ENCODE data around the gene VTA1.

Gene VTA1

GRCh38 chr6:142174703-142175102, 27.6 kb downstream of the VTA1 start:
- Histone ChIP-seq H3K27ac (ENCODE audit: low read depth, low read length) (no peak overlapping the region), H2BK12ac (ENCODE audit: low read length) (no peak overlapping the region), H3K79me2 (ENCODE audit: control insufficient read depth, insufficient read depth, low read length, poor library complexity) (no peaks in the 10 kb centered on the region), H2AK5ac (ENCODE audit: low read length) (no peak overlapping the region), H3K79me1 (ENCODE audit: low read length) (no peaks in the 10 kb centered on the region), H3K4ac (ENCODE audit: low read depth, low read length) (no peak overlapping the region), H4K91ac (ENCODE audit: low read depth, low read length) (no peak overlapping the region), H3K9ac (ENCODE audit: low read length) (no peak overlapping the region), H3K4me3 (ENCODE audit: low read depth, low read length) (no peak overlapping the region), H3K36me3 (ENCODE audit: control insufficient read depth in 1 of 2, insufficient read depth in 2 of 2, low read length in 2 of 2) (peaks cover 11 to 13% of the 10 kb centered on the region in 2 experiments), H3K4me2 (ENCODE audit: low read length) (no peak overlapping the region), H2BK5ac (ENCODE audit: low read depth, low read length, poor library complexity) (no peak overlapping the region), H3K14ac (ENCODE audit: low read length) (no peak overlapping the region), H2AFZ (ENCODE audit: insufficient read depth, low read length, poor library complexity) (no peak overlapping the region), H3K23ac (ENCODE audit: low read length) (no peak overlapping the region), H3K18ac (ENCODE audit: low read length) (no peak overlapping the region), H3K27me3 (ENCODE audit: insufficient read depth, low read length) (no peaks in the 10 kb centered on the region), H4K12ac (ENCODE audit: low read depth, low read length) (no peak overlapping the region), H4K8ac (ENCODE audit: low read depth, low read length) (no peak overlapping the region), H3K4me1 (ENCODE audit: control insufficient read depth in 1 of 2, insufficient read depth in 2 of 2, low read length in 2 of 2) (no peaks in the 10 kb centered on the region), H2BK120ac (ENCODE audit: insufficient read depth, low read length, poor library complexity) (no peak overlapping the region), H3K9me3 (ENCODE audit: insufficient read depth, low read depth, low read length) (no peaks in the 10 kb centered on the region)
- peak; percentile 9 to 29 for DNase-seq
- WGBS (ENCODE audit: extremely low coverage, insufficient coverage, insufficient read length) = no CpG with 5 or more reads among the region's 6 CpGs

- H3K14ac ChIP-seq (ENCODE audit: low read length) = no peak overlapping the region
- H4K12ac ChIP-seq (ENCODE audit: low read depth, low read length) = no peak overlapping the region
- H3K4me2 ChIP-seq (ENCODE audit: low read length) = no peak overlapping the region
- no peak overlapping the region for H2AK5ac ChIP-seq (ENCODE audit: low read length)
- no peaks in the 10 kb centered on the region for H3K79me1 ChIP-seq (ENCODE audit: low read length)
- no peak overlapping the region for H3K18ac ChIP-seq (ENCODE audit: low read length)
- H2BK120ac ChIP-seq (ENCODE audit: insufficient read depth, low read length, poor library complexity) = no peak overlapping the region
- H4K8ac ChIP-seq (ENCODE audit: low read depth, low read length) = no peak overlapping the region
- no peak for DNase-seq
- no peak overlapping the region for H3K4ac ChIP-seq (ENCODE audit: low read depth, low read length)
- no peak overlapping the region for H2AFZ ChIP-seq (ENCODE audit: insufficient read depth, low read length, poor library complexity)
- no peak overlapping the region for H3K27ac ChIP-seq (ENCODE audit: low read depth, low read length)
- no peaks in the 10 kb centered on the region for H3K79me2 ChIP-seq (ENCODE audit: control insufficient read depth, insufficient read depth, low read length, poor library complexity)
- H3K9ac ChIP-seq (ENCODE audit: low read length) = no peak overlapping the region
- H4K91ac ChIP-seq (ENCODE audit: low read depth, low read length) = no peak overlapping the region
- H3K36me3 ChIP-seq (ENCODE audit: control insufficient read depth in 1 of 2, insufficient read depth in 2 of 2, low read length in 2 of 2) = peaks cover 4 to 8% of the 10 kb centered on the region in 2 experiments
- no peaks in the 10 kb centered on the region for H3K9me3 ChIP-seq (ENCODE audit: insufficient read depth, low read depth, low read length)
- no peak overlapping the region for H3K23ac ChIP-seq (ENCODE audit: low read length)
- no peaks in the 10 kb centered on the region for H3K4me1 ChIP-seq (ENCODE audit: control insufficient read depth in 1 of 2, insufficient read depth in 2 of 2, low read length in 2 of 2)
- H3K4me3 ChIP-seq (ENCODE audit: low read depth, low read length) = no peak overlapping the region
- no peaks in the 10 kb centered on the region for H3K27me3 ChIP-seq (ENCODE audit: insufficient read depth, low read length)
- H2BK5ac ChIP-seq (ENCODE audit: low read depth, low read length, poor library complexity) = no peak overlapping the region
- no peak overlapping the region for H2BK12ac ChIP-seq (ENCODE audit: low read length)
Measured at GRCh38 chr6:142178129-142178528, 31.1 kb downstream of the VTA1 start.

DNA sequence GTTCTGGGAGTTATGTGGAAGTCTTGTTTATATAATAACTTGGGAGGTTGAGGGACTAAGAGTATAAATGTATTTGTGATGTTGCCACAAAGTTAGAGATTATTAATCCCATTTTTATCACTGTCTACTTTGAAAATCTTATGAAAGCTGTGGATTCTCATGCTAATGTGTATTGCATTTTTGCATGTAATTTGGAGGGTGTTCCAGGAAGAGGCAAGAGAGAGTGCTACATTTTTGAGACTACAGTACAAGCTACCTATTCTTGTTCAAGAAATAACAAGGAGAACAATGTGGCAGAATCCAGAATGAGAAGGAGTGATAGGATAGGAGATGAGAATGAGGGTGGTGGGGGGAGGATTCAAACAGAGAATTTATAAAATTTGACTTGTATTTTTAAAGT, 34.9 kb downstream of the VTA1 start:
- Histone ChIP-seq H4K91ac (ENCODE audit: low read depth, low read length) (no peak overlapping the region), H2AFZ (ENCODE audit: insufficient read depth, low read length, poor library complexity) (no peak overlapping the region), H3K27ac (ENCODE audit: low read depth, low read length) (no peak overlapping the region), H3K36me3 (ENCODE audit: control insufficient read depth in 1 of 2, insufficient read depth in 2 of 2, low read length in 2 of 2) (no peaks in the 10 kb centered on the region), H2BK120ac (ENCODE audit: insufficient read depth, low read length, poor library complexity) (no peak overlapping the region), H4K12ac (ENCODE audit: low read depth, low read length) (no peak overlapping the region), H3K27me3 (ENCODE audit: insufficient read depth, low read length) (no peaks in the 10 kb centered on the region), H3K4me2 (ENCODE audit: low read length) (no peak overlapping the region), H3K4me3 (ENCODE audit: low read depth, low read length) (no peak overlapping the region), H3K9me3 (ENCODE audit: insufficient read depth, low read depth, low read length) (no peaks in the 10 kb centered on the region), H3K18ac (ENCODE audit: low read length) (no peak overlapping the region), H4K8ac (ENCODE audit: low read depth, low read length) (no peak overlapping the region), H3K9ac (ENCODE audit: low read length) (no peak overlapping the region), H3K79me2 (ENCODE audit: control insufficient read depth, insufficient read depth, low read length, poor library complexity) (no peaks in the 10 kb centered on the region), H3K23ac (ENCODE audit: low read length) (no peak overlapping the region), H2BK12ac (ENCODE audit: low read length) (no peak overlapping the region), H3K4ac (ENCODE audit: low read depth, low read length) (no peak overlapping the region), H3K4me1 (ENCODE audit: control insufficient read depth in 1 of 2, insufficient read depth in 2 of 2, low read length in 2 of 2) (no peaks in the 10 kb centered on the region), H3K14ac (ENCODE audit: low read length) (no peak overlapping the region), H2BK5ac (ENCODE audit: low read depth, low read length, poor library complexity) (no peak overlapping the region), H3K79me1 (ENCODE audit: low read length) (no peaks in the 10 kb centered on the region), H2AK5ac (ENCODE audit: low read length) (no peak overlapping the region)
- DNase-seq = no peak

DNA sequence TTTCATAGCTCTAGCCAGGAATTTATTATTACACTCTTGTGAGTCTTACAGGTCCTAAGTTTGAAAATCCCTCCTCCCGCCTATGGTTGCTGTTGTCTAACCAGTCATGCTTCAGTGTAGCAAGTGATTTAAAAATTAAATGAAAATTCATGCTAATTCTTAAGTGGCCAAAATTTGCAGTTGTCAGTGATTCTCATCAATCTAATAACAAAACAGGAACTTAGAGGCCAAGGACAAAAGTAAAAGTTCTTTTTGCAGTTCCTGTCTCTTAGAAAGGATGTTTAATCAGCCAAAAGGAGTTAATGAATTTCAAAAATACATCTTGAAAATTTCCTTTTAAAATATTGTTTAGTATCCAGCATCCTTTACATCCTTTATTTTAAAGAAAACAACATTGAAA, 36.3 kb downstream of the VTA1 start:
- H4K91ac ChIP-seq (ENCODE audit: low read depth, low read length) = no peak overlapping the region
- WGBS (ENCODE audit: extremely low coverage, insufficient coverage, insufficient read length) = no CpG with 5 or more reads among the region's 1 CpG
- H3K79me2 ChIP-seq (ENCODE audit: control insufficient read depth, insufficient read depth, low read length, poor library complexity) = no peaks in the 10 kb centered on the region
- H3K4ac ChIP-seq (ENCODE audit: low read depth, low read length) = no peak overlapping the region
- no peak overlapping the region for H2BK12ac ChIP-seq (ENCODE audit: low read length)
- no peak overlapping the region for H4K8ac ChIP-seq (ENCODE audit: low read depth, low read length)
- H3K14ac ChIP-seq (ENCODE audit: low read length) = no peak overlapping the region
- H2BK120ac ChIP-seq (ENCODE audit: insufficient read depth, low read length, poor library complexity) = no peak overlapping the region
- H3K4me1 ChIP-seq (ENCODE audit: control insufficient read depth in 1 of 2, insufficient read depth in 2 of 2, low read length in 2 of 2) = no peaks in the 10 kb centered on the region
- H2AFZ ChIP-seq (ENCODE audit: insufficient read depth, low read length, poor library complexity) = no peak overlapping the region
- no peak for DNase-seq
- no peak overlapping the region for H4K12ac ChIP-seq (ENCODE audit: low read depth, low read length)
- H2AK5ac ChIP-seq (ENCODE audit: low read length) = no peak overlapping the region
- H3K9ac ChIP-seq (ENCODE audit: low read length) = no peak overlapping the region
- H3K18ac ChIP-seq (ENCODE audit: low read length) = no peak overlapping the region
- H3K9me3 ChIP-seq (ENCODE audit: insufficient read depth, low read depth, low read length) = no peaks in the 10 kb centered on the region
- no peak overlapping the region for H2BK5ac ChIP-seq (ENCODE audit: low read depth, low read length, poor library complexity)
- no peak overlapping the region for H3K27ac ChIP-seq (ENCODE audit: low read depth, low read length)
- no peak overlapping the region for H3K4me2 ChIP-seq (ENCODE audit: low read length)
- no peaks in the 10 kb centered on the region for H3K27me3 ChIP-seq (ENCODE audit: insufficient read depth, low read length)
- H3K4me3 ChIP-seq (ENCODE audit: low read depth, low read length) = no peak overlapping the region
- no peaks in the 10 kb centered on the region for H3K79me1 ChIP-seq (ENCODE audit: low read length)
- H3K36me3 ChIP-seq (ENCODE audit: control insufficient read depth in 1 of 2, insufficient read depth in 2 of 2, low read length in 2 of 2) = no peaks in the 10 kb centered on the region
- no peak overlapping the region for H3K23ac ChIP-seq (ENCODE audit: low read length)

GRCh38 chr6:142184307-142184706, 37.2 kb downstream of the VTA1 start:
- Histone ChIP-seq H3K9me3 (ENCODE audit: insufficient read depth, low read depth, low read length) (no peaks in the 10 kb centered on the region), H2AFZ (ENCODE audit: insufficient read depth, low read length, poor library complexity) (no peak overlapping the region)
- no CpG with 5 or more reads among the region's 2 CpGs for WGBS (ENCODE audit: extremely low coverage, insufficient coverage, insufficient read length)

More at GRCh38 chr6:142184307-142184706, 37.2 kb downstream of the VTA1 start:
- Histone ChIP-seq H2BK120ac (ENCODE audit: insufficient read depth, low read length, poor library complexity) (no peak overlapping the region), H3K27ac (ENCODE audit: low read depth, low read length) (no peak overlapping the region), H3K4me1 (ENCODE audit: control insufficient read depth in 1 of 2, insufficient read depth in 2 of 2, low read length in 2 of 2) (no peaks in the 10 kb centered on the region), H3K4me3 (ENCODE audit: low read depth, low read length) (no peak overlapping the region), H2BK12ac (ENCODE audit: low read length) (no peak overlapping the region), H3K18ac (ENCODE audit: low read length) (no peak overlapping the region), H2BK5ac (ENCODE audit: low read depth, low read length, poor library complexity) (no peak overlapping the region), H4K91ac (ENCODE audit: low read depth, low read length) (no peak overlapping the region), H3K79me2 (ENCODE audit: control insufficient read depth, insufficient read depth, low read length, poor library complexity) (no peaks in the 10 kb centered on the region), H3K79me1 (ENCODE audit: low read length) (no peaks in the 10 kb centered on the region), H4K8ac (ENCODE audit: low read depth, low read length) (no peak overlapping the region), H3K14ac (ENCODE audit: low read length) (no peak overlapping the region), H3K27me3 (ENCODE audit: insufficient read depth, low read length) (no peaks in the 10 kb centered on the region), H3K36me3 (ENCODE audit: control insufficient read depth in 1 of 2, insufficient read depth in 2 of 2, low read length in 2 of 2) (no peaks in the 10 kb centered on the region), H3K23ac (ENCODE audit: low read length) (no peak overlapping the region), H3K4me2 (ENCODE audit: low read length) (no peak overlapping the region), H3K9ac (ENCODE audit: low read length) (no peak overlapping the region), H3K4ac (ENCODE audit: low read depth, low read length) (no peak overlapping the region), H2AK5ac (ENCODE audit: low read length) (no peak overlapping the region), H4K12ac (ENCODE audit: low read depth, low read length) (no peak overlapping the region)
- DNase-seq = no peak

Data from trophoblast cell (in vitro differentiated cells and primary cell).